ENCODE measurements around the gene WNT7A.

The WNT7A gene

GRCh38 chr3:13798401-13798800 is 81.5 kb downstream of the WNT7A start:
- DNase-seq (ENCODE audit: low read depth, low spot score), result no peak
- no peak overlapping the region for H3K4me3 ChIP-seq (ENCODE audit: low read depth, low read length)
- TF ChIP-seq CTCF (IDR thresholded peaks at IDR 0.05; ENCODE audit: low read depth, low read length), result no peak
- in situ Hi-C loops (cut with HindIII; ENCODE audit: low sequenced_read_pairs), result no loop called here

GRCh38 chr3:13796701-13797460 is 83.0 kb downstream of the WNT7A start:
- DNase-seq (ENCODE audit: low read depth, low spot score), result no peak
- in situ Hi-C loops (cut with HindIII; ENCODE audit: low sequenced_read_pairs), result no loop called here
- H3K4me3 ChIP-seq (ENCODE audit: low read depth, low read length), result no peak overlapping the region
- TF ChIP-seq CTCF (IDR thresholded peaks at IDR 0.05; ENCODE audit: low read depth, low read length), result no peak

- in situ Hi-C loops (cut with HindIII; ENCODE audit: low sequenced_read_pairs), result no loop called here
- TF ChIP-seq CTCF (IDR thresholded peaks at IDR 0.05; ENCODE audit: low read depth, low read length), result no peak
- no peak for DNase-seq (ENCODE audit: low read depth, low spot score)
- H3K4me3 ChIP-seq (ENCODE audit: low read depth, low read length), result no peak overlapping the region
These were observed 84.1 kb downstream of the WNT7A start for GRCh38 chr3:13795816-13796215.

GRCh38 chr3:13794322-13794721 is 85.5 kb downstream of the WNT7A start:
- in situ Hi-C loops (cut with HindIII; ENCODE audit: low sequenced_read_pairs), result no loop called here
- no peak for TF ChIP-seq CTCF (IDR thresholded peaks at IDR 0.05; ENCODE audit: low read depth, low read length)
- no peak overlapping the region for H3K4me3 ChIP-seq (ENCODE audit: low read depth, low read length)
- no peak for DNase-seq (ENCODE audit: low read depth, low spot score)

GRCh38 chr3:13793451-13793850 is 86.4 kb downstream of the WNT7A start:
- in situ Hi-C loops (cut with HindIII; ENCODE audit: low sequenced_read_pairs), result no loop called here
- TF ChIP-seq CTCF (IDR thresholded peaks at IDR 0.05; ENCODE audit: low read depth, low read length), result no peak
- no peak overlapping the region for H3K4me3 ChIP-seq (ENCODE audit: low read depth, low read length)
- no peak for DNase-seq (ENCODE audit: low read depth, low spot score)

GRCh38 chr3:13792512-13793371 is 87.1 kb downstream of the WNT7A start:
- no peak for DNase-seq (ENCODE audit: low read depth, low spot score)
- no peak for TF ChIP-seq CTCF (IDR thresholded peaks at IDR 0.05; ENCODE audit: low read depth, low read length)
- H3K4me3 ChIP-seq (ENCODE audit: low read depth, low read length), result no peak overlapping the region
- in situ Hi-C loops (cut with HindIII; ENCODE audit: low sequenced_read_pairs), result no loop called here
